Measurements from ENCODE around the gene COL18A1.

DNA sequence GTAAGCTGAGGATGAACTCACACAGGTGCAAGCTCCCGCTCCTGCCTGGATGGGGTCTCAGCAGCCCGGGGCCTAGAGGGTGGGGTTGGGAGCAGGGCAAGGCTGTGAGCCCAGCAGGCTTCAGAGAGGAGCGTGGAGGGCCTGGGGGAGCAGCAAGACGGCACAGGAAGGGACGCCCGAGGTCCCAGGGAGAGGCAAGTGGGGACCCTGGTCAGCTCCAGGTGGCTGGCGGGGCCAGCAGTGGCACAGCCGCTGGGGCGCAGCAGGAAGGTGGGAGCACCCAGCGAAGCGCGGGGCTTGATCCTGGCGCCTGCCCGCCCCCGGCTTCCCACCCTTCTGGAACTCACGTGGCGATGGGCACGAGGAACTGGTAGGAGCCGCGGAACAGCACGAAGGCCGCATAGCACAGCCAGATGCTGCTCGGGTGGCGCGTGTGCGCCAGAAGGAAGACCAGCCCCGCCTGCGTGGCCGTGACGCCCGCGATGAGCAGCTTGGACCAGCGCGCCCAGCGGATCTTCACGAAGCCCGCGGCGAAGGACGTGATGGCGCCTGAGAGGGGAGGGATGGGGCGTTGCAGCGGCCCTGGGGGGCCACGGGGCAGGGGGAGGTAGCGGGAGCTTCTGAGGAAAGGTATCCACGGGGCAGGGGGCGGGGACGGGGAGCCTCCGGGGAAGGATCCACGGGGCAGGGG lies 125.6 kb downstream of the COL18A1 start:
- TF ChIP-seq, protein P1, sequence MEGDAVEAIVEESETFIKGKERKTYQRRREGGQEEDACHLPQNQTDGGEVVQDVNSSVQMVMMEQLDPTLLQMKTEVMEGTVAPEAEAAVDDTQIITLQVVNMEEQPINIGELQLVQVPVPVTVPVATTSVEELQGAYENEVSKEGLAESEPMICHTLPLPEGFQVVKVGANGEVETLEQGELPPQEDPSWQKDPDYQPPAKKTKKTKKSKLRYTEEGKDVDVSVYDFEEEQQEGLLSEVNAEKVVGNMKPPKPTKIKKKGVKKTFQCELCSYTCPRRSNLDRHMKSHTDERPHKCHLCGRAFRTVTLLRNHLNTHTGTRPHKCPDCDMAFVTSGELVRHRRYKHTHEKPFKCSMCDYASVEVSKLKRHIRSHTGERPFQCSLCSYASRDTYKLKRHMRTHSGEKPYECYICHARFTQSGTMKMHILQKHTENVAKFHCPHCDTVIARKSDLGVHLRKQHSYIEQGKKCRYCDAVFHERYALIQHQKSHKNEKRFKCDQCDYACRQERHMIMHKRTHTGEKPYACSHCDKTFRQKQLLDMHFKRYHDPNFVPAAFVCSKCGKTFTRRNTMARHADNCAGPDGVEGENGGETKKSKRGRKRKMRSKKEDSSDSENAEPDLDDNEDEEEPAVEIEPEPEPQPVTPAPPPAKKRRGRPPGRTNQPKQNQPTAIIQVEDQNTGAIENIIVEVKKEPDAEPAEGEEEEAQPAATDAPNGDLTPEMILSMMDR (conservative IDR thresholded peaks at IDR 0.05), result no peak
- TF ChIP-seq ZFX (IDR thresholded peaks at IDR 0.05), result no peak
